Endothelial cell of umbilical vein (primary cell): ENCODE results near the gene TMEM253. TPM values are rescaled to one million over a fixed set of nuclear protein-coding genes. Genes with fewer than 3 reads are reported as not detected.

Experiments
- BruUV-seq: library from RNA; stranded (reverse); fragments of 400-500 nt; replicated peaks from 2 replicates; lab custom pipeline; 2021; lab: Mats Ljungman, UMichigan
- CTCF ChIA-PET: fragments of 300-600, 350-600 bp; sonication (Branson Sonifier 250); formaldehyde crosslinking; loops from one replicate; lab custom pipeline; 2021; ENCODE audit warnings: antibody characterized with exemption, inconsistent platforms; lab: Charles Lee
- POLR2A ChIA-PET: fragments of 300-600, 350-600 bp; sonication (Branson Sonifier 250); formaldehyde crosslinking; loops from one replicate; lab custom pipeline; 2021; ENCODE audit warnings: antibody characterized with exemption, inconsistent platforms; lab: Charles Lee
- DNase-seq: peaks from one replicate; pipeline ENCODE4 v3.0.0-alpha.2; 2011; ENCODE audit warnings: low read depth, low spot score
- FAIRE-seq: peaks from 2 replicates; lab custom pipeline; 2011; peaks lifted over from hg19 to GRCh38; lab: Jason Lieb, UNC
- H2AFZ ChIP-seq: 2 replicates; pipeline ENCODE4 v1.6.0; 2012; ENCODE audit warnings: low read depth, low read length, control low read depth, inconsistent platforms
- H3K27ac ChIP-seq: 2 replicates; pipeline ENCODE4 v1.5.1; 2011; ENCODE audit warnings: low read depth, mild to moderate bottlenecking, control low read depth, low read length, moderate library complexity; ENCODE audit not compliant: insufficient read depth
- H3K27me3 ChIP-seq, 2 experiments: 2 replicates each; pipeline versions ENCODE4 v1.6.0 to v1.6.1; 2011; ENCODE audit warnings: low read length in 2 of 2, mixed read lengths in 1 of 2; ENCODE audit not compliant: control insufficient read depth in 2 of 2, insufficient read depth in 2 of 2
- H3K36me3 ChIP-seq, 2 experiments: 2 replicates in 1 of 2; 3 replicates in 1 of 2; pipeline ENCODE4 v1.5.1; 2011; ENCODE audit warnings: low read length in 2 of 2, mild to moderate bottlenecking in 1 of 2, moderate library complexity in 1 of 2; ENCODE audit not compliant: control insufficient read depth in 2 of 2, insufficient read depth in 2 of 2; ENCODE audit errors: extremely low read depth in 1 of 2
- H3K4me1 ChIP-seq: 3 replicates; pipeline ENCODE4 v1.5.1; 2011; ENCODE audit warnings: mild to moderate bottlenecking, low read length; ENCODE audit not compliant: control insufficient read depth, insufficient read depth; ENCODE audit errors: extremely low read depth
- H3K4me2 ChIP-seq: 2 replicates; pipeline ENCODE4 v1.6.1; 2011; ENCODE audit warnings: low read length, control low read depth, mixed read lengths; ENCODE audit not compliant: insufficient read depth
- H3K4me3 ChIP-seq, 3 experiments: fragments of 200-600 bp in 1 of 3; sonication (generic), shearing (Covaris generic) in 1 of 3; replicated peaks in 1 of 3; 2 replicates each; pipeline ENCODE4 v1.5.1; 2011 to 2016; ENCODE audit warnings: control low read depth in 3 of 3, low read length in 3 of 3, mild to moderate bottlenecking in 2 of 3, inconsistent platforms in 1 of 3, low read depth in 1 of 3, moderate library complexity in 1 of 3; ENCODE audit not compliant: insufficient read depth in 1 of 3
- H3K79me2 ChIP-seq: 2 replicates; pipeline ENCODE4 v1.6.0; 2012; ENCODE audit warnings: low read length, inconsistent platforms; ENCODE audit not compliant: control insufficient read depth, insufficient read depth
- H3K9ac ChIP-seq: replicated peaks from 2 replicates; pipeline ENCODE3; 2011; ENCODE audit warnings: low read length, control low read depth; ENCODE audit not compliant: insufficient read depth; ENCODE audit errors: extremely low read depth
- H3K9me1 ChIP-seq: replicated peaks from 3 replicates; pipeline ENCODE4 v1.6.0; 2011; ENCODE audit warnings: mild to moderate bottlenecking, low read length; ENCODE audit not compliant: control insufficient read depth, insufficient read depth; ENCODE audit errors: extremely low read depth
- H3K9me3 ChIP-seq: replicated peaks from 2 replicates; pipeline ENCODE4 v1.5.1; 2012; ENCODE audit warnings: low read length, inconsistent platforms; ENCODE audit not compliant: control insufficient read depth, insufficient read depth
- H4K20me1 ChIP-seq: replicated peaks from 2 replicates; pipeline ENCODE3; 2011; ENCODE audit warnings: mild to moderate bottlenecking, low read length; ENCODE audit not compliant: control insufficient read depth, insufficient read depth; ENCODE audit errors: extremely low read depth
- EZH2 ChIP-seq: IDR thresholded peaks from 2 replicates; pipeline ENCODE4 v1.6.1; 2012; ENCODE audit warnings: borderline replicate concordance, low read depth, mild to moderate bottlenecking, moderate library complexity, low read length, inconsistent platforms; ENCODE audit not compliant: severe bottlenecking
- FOS ChIP-seq: IDR thresholded peaks from 2 replicates; pipeline ENCODE4 v1.6.1; 2011; ENCODE audit warnings: mild to moderate bottlenecking, low read length, moderate library complexity, borderline replicate concordance; ENCODE audit not compliant: insufficient read depth
- GATA2 ChIP-seq: IDR thresholded peaks from 2 replicates; pipeline ENCODE4 v1.7.0; 2011; ENCODE audit warnings: low read depth, mild to moderate bottlenecking, moderate library complexity, mixed read lengths, low read length; ENCODE audit not compliant: insufficient read length, insufficient read depth
- JUN ChIP-seq: IDR thresholded peaks from 2 replicates; pipeline ENCODE4 v1.6.1; 2011; ENCODE audit warnings: borderline replicate concordance, low read depth; ENCODE audit not compliant: insufficient read length, insufficient read depth
- MYC ChIP-seq: IDR thresholded peaks from one replicate; pipeline ENCODE4 v1.6.1; 2011; ENCODE audit warnings: mild to moderate bottlenecking, low read depth, low read length
- POLR2A ChIP-seq: IDR thresholded peaks from 2 replicates; pipeline ENCODE4 v1.6.1; 2012; ENCODE audit warnings: low read depth, mild to moderate bottlenecking, control low read depth, low read length
- POLR2AphosphoS5 ChIP-seq: IDR thresholded peaks from 2 replicates; pipeline ENCODE4 v1.6.1; 2012; ENCODE audit warnings: low read depth, mild to moderate bottlenecking, control low read depth, low read length, moderate library complexity; ENCODE audit not compliant: insufficient read depth
- dilution Hi-C: fragments of 300-500 bp; cut with MboI; formaldehyde crosslinking; loops from one replicate; pipeline ENCODE4 v1.15.0; 2019; ENCODE audit warnings: low sequenced_read_pairs; ENCODE audit not compliant: extremely low pct_ligation_motif_present
- intact Hi-C: fragments of 100-400 bp; cut with micrococcal nuclease; formaldehyde crosslinking; loops from one replicate; pipeline ENCODE4 v1.10.0; 2022
- polyA plus RNA-seq, 4 experiments: library from polyadenylated mRNA; depleted of rRNA in 3 of 4; stranded (reverse) in 3 of 4; unstranded in 1 of 4; fragments of >200 nt; gene quantifications; 2 replicates each; pipeline versions ENCODE4 v1.2.1 to v1.2.3, GENCODE V29; 2011 to 2012; ENCODE audit warnings: missing spikeins in 1 of 4
- total RNA-seq: library from RNA; stranded (reverse); gene quantifications from 2 replicates; pipeline ENCODE4 v1.2.3, GENCODE V29; 2021
- TF ChIP-seq, protein P1 (sequence below), 2 donors: IDR thresholded peaks; 1 replicate in 1 of 2; 2 replicates in 1 of 2; pipeline ENCODE4 v1.5.1; 2011; ENCODE audit warnings: low read length in 2 of 2, mild to moderate bottlenecking in 2 of 2, moderate library complexity in 2 of 2, control low read depth in 1 of 2, inconsistent platforms in 1 of 2, low read depth in 1 of 2; ENCODE audit not compliant: insufficient read depth in 1 of 2; ENCODE audit errors: extremely low read depth in 1 of 2
- TF ChIP-seq, protein P2 (sequence below): IDR thresholded peaks from 2 replicates; pipeline ENCODE4 v1.6.1; 2011; ENCODE audit not compliant: insufficient read depth, insufficient read length

TMEM253 gene
- total and polyA plus RNA-seq, 2 donors (not counting 3 experiments of a cell fraction or from before 2014, with no cell fraction given), result 0.25 TPM; not detected in 1

DNA sequence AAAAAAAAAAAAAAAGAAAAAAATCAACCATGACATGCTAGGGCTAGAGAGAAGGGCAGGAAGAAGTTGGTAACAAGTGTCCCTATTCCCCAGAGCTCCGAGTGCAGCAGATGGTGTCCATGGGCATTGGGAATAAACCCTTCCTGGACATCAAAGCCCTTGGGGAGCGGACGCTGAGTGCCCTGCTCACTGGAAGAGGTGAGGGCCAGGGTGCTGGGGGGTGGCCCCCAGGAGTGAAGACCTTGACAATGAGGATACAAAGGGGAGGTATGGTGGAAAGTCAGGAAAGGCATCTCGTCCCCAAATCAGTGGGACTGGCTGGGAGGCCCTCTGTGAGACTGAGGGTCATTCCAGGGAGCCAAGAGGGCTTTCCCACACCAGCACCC is 14.0 kb upstream of the TMEM253 start:
- dilution Hi-C loops (no loop called here), intact Hi-C loops (loop anchor here (1.0 kb wide), 1 partner anchor 16 kb away; no protein-coding TSS in a partner anchor)
- Histone ChIP-seq H3K4me2 (no peak overlapping the region), H3K79me2 (no peaks in the 10 kb centered on the region), H2AFZ (no peak overlapping the region), H3K36me3 (peaks cover 0 to 3% of the 10 kb centered on the region in 2 experiments), H3K4me3 (no peak overlapping the region), H4K20me1 (no peaks in the 10 kb centered on the region), H3K27me3 (no peaks in the 10 kb centered on the region), H3K9me1 (no peaks in the 10 kb centered on the region), H3K9ac (no peak overlapping the region), H3K27ac (no peak overlapping the region), H3K4me1 (no peaks in the 10 kb centered on the region), H3K9me3 (no peaks in the 10 kb centered on the region)
- BruUV-seq, result no TSS peak
- ChIA-PET POLR2A (interaction anchor here (1.3 kb wide), 1 partner anchor 18 kb away, joined by 4 read pairs; no protein-coding TSS in a partner anchor), CTCF (interaction anchor here (1.0 to 5.8 kb wide), 6 partner anchors 11 to 73 kb away, joined by 3 to 60 read pairs (median 18); partner anchors contain the start of gene ARHGEF40)
- DNase-seq (no peak), FAIRE-seq (no peak)
- TF ChIP-seq JUN (no peak), POLR2A (no peak), GATA2 (no peak), EZH2 (no peak), MYC (no peak), POLR2AphosphoS5 (no peak), FOS (no peak)
- TF ChIP-seq, protein P1, sequence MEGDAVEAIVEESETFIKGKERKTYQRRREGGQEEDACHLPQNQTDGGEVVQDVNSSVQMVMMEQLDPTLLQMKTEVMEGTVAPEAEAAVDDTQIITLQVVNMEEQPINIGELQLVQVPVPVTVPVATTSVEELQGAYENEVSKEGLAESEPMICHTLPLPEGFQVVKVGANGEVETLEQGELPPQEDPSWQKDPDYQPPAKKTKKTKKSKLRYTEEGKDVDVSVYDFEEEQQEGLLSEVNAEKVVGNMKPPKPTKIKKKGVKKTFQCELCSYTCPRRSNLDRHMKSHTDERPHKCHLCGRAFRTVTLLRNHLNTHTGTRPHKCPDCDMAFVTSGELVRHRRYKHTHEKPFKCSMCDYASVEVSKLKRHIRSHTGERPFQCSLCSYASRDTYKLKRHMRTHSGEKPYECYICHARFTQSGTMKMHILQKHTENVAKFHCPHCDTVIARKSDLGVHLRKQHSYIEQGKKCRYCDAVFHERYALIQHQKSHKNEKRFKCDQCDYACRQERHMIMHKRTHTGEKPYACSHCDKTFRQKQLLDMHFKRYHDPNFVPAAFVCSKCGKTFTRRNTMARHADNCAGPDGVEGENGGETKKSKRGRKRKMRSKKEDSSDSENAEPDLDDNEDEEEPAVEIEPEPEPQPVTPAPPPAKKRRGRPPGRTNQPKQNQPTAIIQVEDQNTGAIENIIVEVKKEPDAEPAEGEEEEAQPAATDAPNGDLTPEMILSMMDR (IDR thresholded peaks at IDR 0.05; ENCODE audit: extremely low read depth in 1 of 2, insufficient read depth in 1 of 2, low read depth in 1 of 2, low read length in 2 of 2), result no peak
- TF ChIP-seq, protein P2, sequence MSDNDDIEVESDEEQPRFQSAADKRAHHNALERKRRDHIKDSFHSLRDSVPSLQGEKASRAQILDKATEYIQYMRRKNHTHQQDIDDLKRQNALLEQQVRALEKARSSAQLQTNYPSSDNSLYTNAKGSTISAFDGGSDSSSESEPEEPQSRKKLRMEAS, result no peak
